Glutamatergic neuron (in vitro differentiated cells): ENCODE results near the gene DNAJA4. TPM values are rescaled to one million over a fixed set of nuclear protein-coding genes. Genes with fewer than 3 reads are reported as not detected.
"Not testable (repeated sequence)": the region's sequence is repeated elsewhere in the genome, so short reads cannot be mapped to it uniquely, and the experiment has no call there.

Experiments
- DNase-seq: peaks from one replicate; pipeline ENCODE4 v3.0.0; 2022
- H3K27ac Mint-ChIP-seq: one replicate; pipeline ENCODE4 v1.8.0; 2020; ENCODE audit warnings: mild to moderate bottlenecking, mixed read lengths, inconsistent platforms; ENCODE audit not compliant: unreplicated experiment
- H3K27me3 Mint-ChIP-seq: one replicate; pipeline ENCODE4 v1.8.0; 2020; ENCODE audit warnings: mild to moderate bottlenecking, moderate library complexity, mixed read lengths, inconsistent platforms; ENCODE audit not compliant: unreplicated experiment
- H3K36me3 Mint-ChIP-seq: one replicate; pipeline ENCODE4 v1.8.0; 2020; ENCODE audit warnings: mild to moderate bottlenecking, mixed read lengths, inconsistent platforms; ENCODE audit not compliant: unreplicated experiment
- H3K4me1 Mint-ChIP-seq: one replicate; pipeline ENCODE4 v1.8.0; 2020; ENCODE audit warnings: mild to moderate bottlenecking, low read depth, mixed read lengths, inconsistent platforms; ENCODE audit not compliant: unreplicated experiment
- H3K4me3 Mint-ChIP-seq: one replicate; pipeline ENCODE4 v1.8.0; 2020; ENCODE audit warnings: mild to moderate bottlenecking, mixed read lengths, inconsistent platforms; ENCODE audit not compliant: unreplicated experiment
- H3K9me3 Mint-ChIP-seq: one replicate; pipeline ENCODE4 v1.8.0; 2020; ENCODE audit warnings: mild to moderate bottlenecking, moderate library complexity, mixed read lengths, inconsistent platforms; ENCODE audit not compliant: unreplicated experiment
- CTCF ChIP-seq: fragments of 200-600 bp; sonication (generic); IDR thresholded peaks from one replicate; pipeline ENCODE4 v1.5.0; 2021; ENCODE audit not compliant: partially characterized antibody, unreplicated experiment
- total RNA-seq: library from RNA; stranded (reverse); fragmentation: NEBNext Ultra II Directional; extraction: Animal tissue kit (Norgen Biotek cat#: 25700); gene quantifications from one replicate; pipeline ENCODE4 v1.2.1, GENCODE V29; 2021; ENCODE audit not compliant: unreplicated experiment

DNAJA4 gene
- total RNA-seq, 1 donor from 2014 or later: 2.4 TPM

- H3K27ac Mint-ChIP-seq: no peak overlapping the region
- TF ChIP-seq CTCF: no peak
- peaks cover 7% of the 10 kb centered on the region for H3K27me3 Mint-ChIP-seq
- H3K4me3 Mint-ChIP-seq: no peak overlapping the region
- H3K4me1 Mint-ChIP-seq: peaks cover 8% of the 10 kb centered on the region
- H3K36me3 Mint-ChIP-seq: no peaks in the 10 kb centered on the region
- H3K9me3 Mint-ChIP-seq: peaks cover 18% of the 10 kb centered on the region
- DNase-seq: no peak
Measured at GRCh38 chr15:78243491-78243941, 20.8 kb upstream of the DNAJA4 start.

- no peak for DNase-seq
- H3K4me1 Mint-ChIP-seq: peaks cover 8% of the 10 kb centered on the region
- TF ChIP-seq CTCF: no peak
- H3K9me3 Mint-ChIP-seq: peaks cover 18% of the 10 kb centered on the region
- no peaks in the 10 kb centered on the region for H3K36me3 Mint-ChIP-seq
- H3K27me3 Mint-ChIP-seq: peaks cover 7% of the 10 kb centered on the region
- H3K27ac Mint-ChIP-seq: no peak overlapping the region
- H3K4me3 Mint-ChIP-seq: no peak overlapping the region
Measured at GRCh38 chr15:78244101-78244500, 20.3 kb upstream of the DNAJA4 start.

- no peak for TF ChIP-seq CTCF
- DNase-seq: no peak
- Mint-ChIP-seq H3K27ac (no peak overlapping the region), H3K9me3 (peaks cover 18% of the 10 kb centered on the region), H3K27me3 (peaks cover 4% of the 10 kb centered on the region), H3K36me3 (no peaks in the 10 kb centered on the region), H3K4me3 (no peak overlapping the region), H3K4me1 (peaks cover 8% of the 10 kb centered on the region)
Measured at GRCh38 chr15:78244893-78245292, 19.5 kb upstream of the DNAJA4 start.

GRCh38 chr15:78245392-78245791, 19.0 kb upstream of the DNAJA4 start:
- peaks cover 18% of the 10 kb centered on the region for H3K9me3 Mint-ChIP-seq
- H3K36me3 Mint-ChIP-seq, H3K27me3 Mint-ChIP-seq, H3K4me3 Mint-ChIP-seq, H3K27ac Mint-ChIP-seq, H3K4me1 Mint-ChIP-seq, DNase-seq: not testable (repeated sequence)

GRCh38 chr15:78245976-78246620, 18.3 kb upstream of the DNAJA4 start:
- H3K27ac Mint-ChIP-seq, H3K36me3 Mint-ChIP-seq, H3K4me3 Mint-ChIP-seq, H3K27me3 Mint-ChIP-seq, DNase-seq, H3K4me1 Mint-ChIP-seq: not testable (repeated sequence)
- H3K9me3 Mint-ChIP-seq: peaks cover 18% of the 10 kb centered on the region

GRCh38 chr15:78247911-78248310, 16.5 kb upstream of the DNAJA4 start:
- Mint-ChIP-seq H3K27ac (no peak overlapping the region), H3K27me3 (peaks cover 4% of the 10 kb centered on the region), H3K4me3 (no peak overlapping the region), H3K9me3 (peaks cover 16% of the 10 kb centered on the region), H3K4me1 (peaks cover 6% of the 10 kb centered on the region), H3K36me3 (no peaks in the 10 kb centered on the region)
- no peak for TF ChIP-seq CTCF
- no peak for DNase-seq
